Measurements from ENCODE around the gene CRYBG2. TPM values are rescaled to one million over a fixed set of nuclear protein-coding genes. Genes with fewer than 3 reads are reported as not detected.

The CRYBG2 gene
- total and polyA plus RNA-seq, 2 of the 8 experiments (the other 6 are each of a cell fraction or from before 2014, with no cell fraction given), result 14.2 to 17.0 TPM

DNA sequence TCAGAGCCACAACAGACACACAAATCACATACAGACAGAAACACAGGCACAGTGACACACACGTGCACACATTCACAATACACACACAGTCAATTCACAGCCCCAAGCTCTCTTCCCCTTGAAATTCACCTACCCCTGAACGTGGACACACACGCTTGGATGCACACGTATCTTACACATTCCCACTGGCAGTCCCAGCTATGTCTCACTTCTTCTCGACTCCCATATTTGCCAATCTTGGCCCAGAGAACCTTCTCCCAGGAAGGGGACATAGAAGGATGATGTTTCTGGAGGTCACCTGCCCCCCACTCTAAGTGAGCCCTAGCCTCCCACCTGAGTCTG, 1.6 kb downstream of the CRYBG2 start (continued):
- TF ChIP-seq TAF1 (IDR thresholded peaks at IDR 0.05; ENCODE audit: low read depth, low read length) (no peak), SP1 (IDR thresholded peaks at IDR 0.05; ENCODE audit: low read depth, low read length) (no peak)
